ENCODE data around the gene MB. TPM values are rescaled to one million over a fixed set of nuclear protein-coding genes. Genes with fewer than 3 reads are reported as not detected.

Gene MB
- total and polyA plus RNA-seq, 4 donors: 2.8 to 24.7 TPM; not detected in 2

- 73 to 79% methylated on average over 17 of the region's 17 CpGs for WGBS, 2 donors
- Histone ChIP-seq H3K27me3 (ENCODE audit: control insufficient read depth in 1 of 2, insufficient read depth in 2 of 2, low read length in 1 of 2) (no peaks in the 10 kb centered on the region), H3K27ac (ENCODE audit: low read depth in 1 of 2, low read length in 2 of 2) (no peak overlapping the region), H3K4me1 (ENCODE audit: control insufficient read depth in 1 of 2, insufficient read depth in 2 of 2, low read length in 2 of 2) (no peaks in the 10 kb centered on the region), H3K4me3 (ENCODE audit: low read length in 2 of 2) (no peak overlapping the region), H3K9me3 (ENCODE audit: control insufficient read depth, low read length) (no peaks in the 10 kb centered on the region), H3K36me3 (ENCODE audit: control insufficient read depth in 1 of 2, insufficient read depth in 2 of 2, low read length in 1 of 2) (no peaks in the 10 kb centered on the region)
- no peak for ATAC-seq (ENCODE audit: low FRiP score)
- intact Hi-C loops (cut with DNase I): loop anchor here in 1 of 2 donors (5.0 kb wide), 1 partner anchor 62 kb away; no protein-coding TSS in a partner anchor
- DNase-seq: no peak
Measured at GRCh38 chr22:35568751-35569739, 48.1 kb downstream of the MB start.

- intact Hi-C loops (cut with DNase I): loop anchor here in 1 of 2 donors (5.0 kb wide), 1 partner anchor 60 kb away; no protein-coding TSS in a partner anchor
- 57 to 59% methylated on average over 23 of the region's 23 CpGs for WGBS, 2 donors
- Histone ChIP-seq H3K27me3 (ENCODE audit: control insufficient read depth in 1 of 2, insufficient read depth in 2 of 2, low read length in 1 of 2) (no peaks in the 10 kb centered on the region), H3K4me3 (ENCODE audit: low read length in 2 of 2) (no peak overlapping the region), H3K27ac (ENCODE audit: low read depth in 1 of 2, low read length in 2 of 2) (no peak overlapping the region), H3K36me3 (ENCODE audit: control insufficient read depth in 1 of 2, insufficient read depth in 2 of 2, low read length in 1 of 2) (no peaks in the 10 kb centered on the region), H3K9me3 (ENCODE audit: control insufficient read depth, low read length) (no peaks in the 10 kb centered on the region), H3K4me1 (ENCODE audit: control insufficient read depth in 1 of 2, insufficient read depth in 2 of 2, low read length in 2 of 2) (no peaks in the 10 kb centered on the region)
- DNase-seq (no peak), ATAC-seq (ENCODE audit: low FRiP score) (no peak)
Measured at GRCh38 chr22:35567351-35568141, 49.6 kb downstream of the MB start.

- H3K4me3 ChIP-seq (ENCODE audit: low read length in 2 of 2): no peak overlapping the region
- no peaks in the 10 kb centered on the region for H3K36me3 ChIP-seq (ENCODE audit: control insufficient read depth in 1 of 2, insufficient read depth in 2 of 2, low read length in 1 of 2)
- DNase-seq (no peak), ATAC-seq (ENCODE audit: low FRiP score) (no peak)
- H3K27ac ChIP-seq (ENCODE audit: low read depth in 1 of 2, low read length in 2 of 2): no peak overlapping the region
- intact Hi-C loops (cut with DNase I): loop anchor here in 1 of 2 donors (5.0 kb wide), 1 partner anchor 58 kb away; no protein-coding TSS in a partner anchor
- WGBS, 2 donors: 68 to 71% methylated on average over 10 of the region's 10 CpGs
- H3K27me3 ChIP-seq (ENCODE audit: control insufficient read depth in 1 of 2, insufficient read depth in 2 of 2, low read length in 1 of 2): no peaks in the 10 kb centered on the region
- no peaks in the 10 kb centered on the region for H3K4me1 ChIP-seq (ENCODE audit: control insufficient read depth in 1 of 2, insufficient read depth in 2 of 2, low read length in 2 of 2)
- H3K9me3 ChIP-seq (ENCODE audit: control insufficient read depth, low read length): no peaks in the 10 kb centered on the region
Measured at GRCh38 chr22:35564975-35565867, 51.9 kb downstream of the MB start.

- DNase-seq (no peak), ATAC-seq (ENCODE audit: low FRiP score) (no peak)
- H3K4me1 ChIP-seq (ENCODE audit: control insufficient read depth in 1 of 2, insufficient read depth in 2 of 2, low read length in 2 of 2): no peaks in the 10 kb centered on the region
- H3K4me3 ChIP-seq (ENCODE audit: low read length in 2 of 2): no peak overlapping the region
- H3K9me3 ChIP-seq (ENCODE audit: control insufficient read depth, low read length): no peaks in the 10 kb centered on the region
- no peaks in the 10 kb centered on the region for H3K27me3 ChIP-seq (ENCODE audit: control insufficient read depth in 1 of 2, insufficient read depth in 2 of 2, low read length in 1 of 2)
- intact Hi-C loops (cut with DNase I): no loop called here
- 70 to 76% methylated on average over 7 of the region's 7 CpGs for WGBS, 2 donors
- no peak overlapping the region for H3K27ac ChIP-seq (ENCODE audit: low read depth in 1 of 2, low read length in 2 of 2)
- no peaks in the 10 kb centered on the region for H3K36me3 ChIP-seq (ENCODE audit: control insufficient read depth in 1 of 2, insufficient read depth in 2 of 2, low read length in 1 of 2)
Measured at GRCh38 chr22:35563211-35563610, 53.9 kb downstream of the MB start.

GRCh38 chr22:35561796-35562526 is 55.2 kb downstream of the MB start:
- intact Hi-C loops (cut with DNase I): no loop called here
- Histone ChIP-seq H3K4me1 (ENCODE audit: control insufficient read depth in 1 of 2, insufficient read depth in 2 of 2, low read length in 2 of 2) (no peaks in the 10 kb centered on the region), H3K36me3 (ENCODE audit: control insufficient read depth in 1 of 2, insufficient read depth in 2 of 2, low read length in 1 of 2) (no peaks in the 10 kb centered on the region), H3K27ac (ENCODE audit: low read depth in 1 of 2, low read length in 2 of 2) (no peak overlapping the region), H3K4me3 (ENCODE audit: low read length in 2 of 2) (no peak overlapping the region), H3K9me3 (ENCODE audit: control insufficient read depth, low read length) (no peaks in the 10 kb centered on the region), H3K27me3 (ENCODE audit: control insufficient read depth in 1 of 2, insufficient read depth in 2 of 2, low read length in 1 of 2) (no peaks in the 10 kb centered on the region)
- WGBS, 2 donors: 88 to 90% methylated on average over 20 of the region's 20 CpGs
- ATAC-seq (ENCODE audit: low FRiP score): no peak
- no peak for DNase-seq

- DNase-seq: no peak
- H3K36me3 ChIP-seq (ENCODE audit: control insufficient read depth in 1 of 2, insufficient read depth in 2 of 2, low read length in 1 of 2): no peaks in the 10 kb centered on the region
- no peaks in the 10 kb centered on the region for H3K27me3 ChIP-seq (ENCODE audit: control insufficient read depth in 1 of 2, insufficient read depth in 2 of 2, low read length in 1 of 2)
- H3K9me3 ChIP-seq (ENCODE audit: control insufficient read depth, low read length): no peaks in the 10 kb centered on the region
- ATAC-seq (ENCODE audit: low FRiP score): no peak
- no peaks in the 10 kb centered on the region for H3K4me1 ChIP-seq (ENCODE audit: control insufficient read depth in 1 of 2, insufficient read depth in 2 of 2, low read length in 2 of 2)
- intact Hi-C loops (cut with DNase I): no loop called here
- H3K4me3 ChIP-seq (ENCODE audit: low read length in 2 of 2): no peak overlapping the region
- no peak overlapping the region for H3K27ac ChIP-seq (ENCODE audit: low read depth in 1 of 2, low read length in 2 of 2)
- 82 to 89% methylated on average over 1 of the region's 1 CpG for WGBS, 2 donors
Measured at GRCh38 chr22:35560824-35561223, 56.3 kb downstream of the MB start.

- WGBS, 2 donors: 62 to 66% methylated on average over 5 of the region's 5 CpGs
- Histone ChIP-seq H3K36me3 (ENCODE audit: control insufficient read depth in 1 of 2, insufficient read depth in 2 of 2, low read length in 1 of 2) (no peaks in the 10 kb centered on the region), H3K27me3 (ENCODE audit: control insufficient read depth in 1 of 2, insufficient read depth in 2 of 2, low read length in 1 of 2) (no peaks in the 10 kb centered on the region), H3K27ac (ENCODE audit: low read depth in 1 of 2, low read length in 2 of 2) (no peak overlapping the region), H3K4me3 (ENCODE audit: low read length in 2 of 2) (no peak overlapping the region), H3K9me3 (ENCODE audit: control insufficient read depth, low read length) (no peaks in the 10 kb centered on the region), H3K4me1 (ENCODE audit: control insufficient read depth in 1 of 2, insufficient read depth in 2 of 2, low read length in 2 of 2) (no peaks in the 10 kb centered on the region)
- DNase-seq (no peak), ATAC-seq (ENCODE audit: low FRiP score) (no peak)
- intact Hi-C loops (cut with DNase I): no loop called here
Measured at GRCh38 chr22:35560366-35560765, 56.8 kb downstream of the MB start.
